ENCODE results near the gene AARS1. TPM values are rescaled to one million over a fixed set of nuclear protein-coding genes. Genes with fewer than 3 reads are reported as not detected.
A peak's percentile ranks its signal among the peaks of the same experiment; 100 is the strongest.

Gene AARS1
- total and polyA plus RNA-seq, 10 of the 15 experiments (the other 5 are each of a cell fraction or from before 2014, with no cell fraction given): 21.5 to 143 (median 96.9) TPM

GRCh38 chr16:70298988-70299938, 10.0 kb upstream of the AARS1 start, which contains the start of gene DDX19B (continued):
- TF ChIP-seq PKNOX1 (IDR thresholded peaks at IDR 0.05) (peak; percentile 55), TCF3 (IDR thresholded peaks at IDR 0.05; ENCODE audit: borderline replicate concordance, insufficient read depth, low read depth, low read length) (peak; percentile 52; the same call in 1 of the 2 replicates), NFYB (IDR thresholded peaks at IDR 0.05; ENCODE audit: insufficient read depth, low read depth, low read length) (no peak), CBX3 (IDR thresholded peaks at IDR 0.05; ENCODE audit: borderline replicate concordance, low read depth) (no peak), E2F4 (IDR thresholded peaks at IDR 0.05; ENCODE audit: low read depth, low read length) (no peak), ZSCAN29 (IDR thresholded peaks at IDR 0.05) (no peak), GABPA (IDR thresholded peaks at IDR 0.05; ENCODE audit: low read depth) (no peak; the same call in 1 of the 2 replicates), HDAC2 (IDR thresholded peaks at IDR 0.05) (no peak), ETV6 (conservative IDR thresholded peaks at IDR 0.05 in 1 of 2, IDR thresholded peaks at IDR 0.05 in 1 of 2; ENCODE audit: borderline replicate concordance in 1 of 2, low read depth in 1 of 2) (no peak), BMI1 (IDR thresholded peaks at IDR 0.05; ENCODE audit: borderline replicate concordance) (no peak), SMARCA5 (IDR thresholded peaks at IDR 0.05) (peak; percentile 49; the same call in 1 of the 2 replicates), TBL1XR1 (IDR thresholded peaks at IDR 0.05; ENCODE audit: low read depth, low read length) (no peak), CREM (IDR thresholded peaks at IDR 0.05; ENCODE audit: low read depth) (peak; percentile 98), TAF1 (IDR thresholded peaks at IDR 0.05; ENCODE audit: borderline replicate concordance, low read depth, low read length) (peak; percentile 63), FOXM1 (IDR thresholded peaks at IDR 0.05; ENCODE audit: low read depth, low read length) (no peak), EP300 (IDR thresholded peaks at IDR 0.05; ENCODE audit: borderline replicate concordance in 1 of 2, control insufficient read depth in 1 of 2, low read depth in 2 of 2, low read length in 2 of 2) (no peak), HDGF (IDR thresholded peaks at IDR 0.05) (peak; percentile 84; the same call in 1 of the 2 replicates), USF2 (IDR thresholded peaks at IDR 0.05; ENCODE audit: borderline replicate concordance, low read depth, low read length) (no peak), IRF5 (IDR thresholded peaks at IDR 0.05; ENCODE audit: borderline replicate concordance) (no peak), ZBTB40 (IDR thresholded peaks at IDR 0.05; ENCODE audit: borderline replicate concordance) (peak; percentile 64; the same call in 1 of the 2 replicates)
